HG03025 (cell line): ENCODE results near the gene GTF2H1.

Experiments used
- ATAC-seq: cut with Tn5 transposase; IDR thresholded peaks from one replicate; pipeline ENCODE4 v1.9.1; 2021; ENCODE audit warnings: mild to moderate bottlenecking, moderate library complexity; ENCODE audit not compliant: unreplicated experiment, low FRiP score

The GTF2H1 gene

GRCh38 chr11:18408558-18409291 lies 86.4 kb downstream of the GTF2H1 start:
- no peak for ATAC-seq

- ATAC-seq, result no peak
Observed at GRCh38 chr11:18416459-18416858, 94.1 kb downstream of the GTF2H1 start.
